BE2C (cell line): ENCODE results near the gene FABP3. TPM values are rescaled to one million over a fixed set of nuclear protein-coding genes. Genes with fewer than 3 reads are reported as not detected.

ENCODE experiments used
- DNase-seq: peaks from one replicate; pipeline ENCODE4 v3.0.0-alpha.2; 2020
- H3K27me3 ChIP-seq: fragments of 250-450 bp; sonication (Bioruptor Pico); 2 replicates; pipeline ENCODE4 v1.5.1; 2020; ENCODE audit warnings: mild to moderate bottlenecking
- H3K36me3 ChIP-seq: fragments of 250-450 bp; sonication (Bioruptor Pico); 2 replicates; pipeline ENCODE4 v1.5.1; 2020; ENCODE audit warnings: mild to moderate bottlenecking
- H3K4me1 ChIP-seq: fragments of 250-450 bp; sonication (Bioruptor Pico); 2 replicates; pipeline ENCODE4 v1.5.1; 2020
- H3K4me3 ChIP-seq: 2 replicates; pipeline ENCODE4 v1.5.1; 2011; ENCODE audit warnings: low read depth, low read length
- H3K9me3 ChIP-seq: fragments of 250-450 bp; sonication (Bioruptor Pico); 2 replicates; pipeline ENCODE4 v1.5.1; 2020
- CTCF ChIP-seq: IDR thresholded peaks from 2 replicates; pipeline ENCODE4 v1.5.1; 2012; ENCODE audit warnings: mild to moderate bottlenecking, low read depth, low read length
- polyA plus RNA-seq: library from polyadenylated mRNA; unstranded; fragments of >200 nt; gene quantifications from one replicate; pipeline ENCODE4 v1.2.1, GENCODE V29; 2012; ENCODE audit warnings: low read depth, missing spikeins; ENCODE audit not compliant: insufficient read length, insufficient read depth

The FABP3 gene
- 9.3 TPM for polyA plus RNA-seq

DNA sequence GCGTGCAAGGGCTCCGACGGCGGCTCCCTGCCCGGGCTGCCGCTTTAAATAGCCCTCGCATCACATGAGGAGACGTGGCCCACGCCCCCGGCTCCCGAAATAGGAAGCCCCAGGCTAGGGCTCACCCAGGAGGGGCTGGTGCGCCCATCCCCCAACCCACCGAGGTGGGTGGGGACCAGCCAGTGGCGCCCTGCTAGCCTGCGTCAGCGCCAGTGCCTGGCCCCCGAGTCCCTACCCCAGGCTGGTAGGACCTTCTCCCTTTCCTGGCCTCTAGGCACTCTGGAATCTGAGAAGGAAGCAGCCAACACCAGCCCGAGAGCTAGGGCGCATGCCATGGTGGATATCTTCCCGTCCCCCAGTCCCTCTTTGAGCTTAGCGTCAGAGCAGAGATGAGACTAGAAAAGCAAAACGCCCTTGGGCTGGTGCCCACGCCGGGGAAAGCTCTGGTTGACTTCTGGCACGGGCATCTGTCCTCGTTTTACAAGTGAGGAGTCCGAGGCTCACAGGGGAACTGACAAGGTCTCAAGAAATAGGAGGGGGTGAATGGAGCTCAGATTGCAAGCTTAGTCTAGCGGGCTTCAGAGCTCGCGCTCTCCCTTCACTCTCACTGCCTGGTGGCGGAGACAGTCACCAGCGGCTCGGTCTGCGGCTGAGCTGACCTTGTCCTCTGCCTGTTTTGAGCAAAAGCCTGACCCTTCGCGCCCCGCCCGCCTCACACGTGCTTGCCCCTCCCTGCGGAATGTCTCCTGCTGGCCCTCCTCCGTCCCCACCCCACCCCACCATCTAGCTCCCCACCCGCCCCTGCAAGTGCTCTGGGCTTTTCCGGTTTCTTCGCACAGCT, at the start of gene FABP3:
TSS of gene FABP3 (minus strand) at position 21 of the 841 bp plus-strand sequence. CDS start 62 bp downstream, outside the sequence.
- Histone ChIP-seq H3K36me3 (no peaks in the 10 kb centered on the region), H3K27me3 (no peaks in the 10 kb centered on the region), H3K9me3 (no peaks in the 10 kb centered on the region), H3K4me1 (no peaks in the 10 kb centered on the region), H3K4me3 (peak within 1 kb of the TSS; percentile 56)
- peak; percentile 30 for DNase-seq
- TF ChIP-seq CTCF = no peak

DNA sequence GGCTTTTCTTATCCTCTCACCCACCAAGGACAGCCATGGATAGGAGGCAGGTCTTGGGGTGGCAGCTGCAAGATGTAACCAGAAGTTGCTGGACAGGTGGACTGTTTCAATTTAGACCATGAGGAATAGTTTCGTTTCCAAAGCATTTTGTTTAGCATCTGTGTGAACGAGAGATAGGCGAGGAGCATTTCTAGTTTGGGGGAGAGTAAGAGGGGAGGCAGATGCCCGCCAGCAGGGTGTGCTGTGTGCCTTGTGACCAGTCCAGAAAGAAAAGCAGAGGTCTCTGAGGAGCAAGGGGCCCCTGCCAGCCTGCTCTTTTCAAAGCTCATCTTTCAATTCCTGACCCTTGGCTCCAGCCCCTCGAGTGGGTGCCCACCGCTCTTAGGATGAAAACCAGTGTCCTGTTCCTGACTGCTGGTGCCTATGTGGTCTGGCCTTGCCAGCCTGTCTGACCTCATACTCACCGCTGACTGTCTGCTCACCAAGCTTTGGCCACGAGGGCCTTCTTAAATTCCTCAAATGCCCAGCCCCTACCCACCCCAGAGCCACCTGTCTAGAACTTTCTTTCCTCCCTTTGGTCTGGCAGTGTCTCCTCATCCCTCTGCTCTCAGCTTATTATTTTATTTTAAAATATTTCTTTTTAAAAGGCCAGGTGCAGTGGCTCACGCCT, 48.6 kb upstream of the FABP3 start:
- TF ChIP-seq CTCF = peak; percentile 56
- Histone ChIP-seq H3K4me3 (no peak overlapping the region), H3K27me3 (no peaks in the 10 kb centered on the region), H3K4me1 (no peaks in the 10 kb centered on the region), H3K9me3 (no peaks in the 10 kb centered on the region), H3K36me3 (no peaks in the 10 kb centered on the region)
- DNase-seq = peak; percentile 32

DNA sequence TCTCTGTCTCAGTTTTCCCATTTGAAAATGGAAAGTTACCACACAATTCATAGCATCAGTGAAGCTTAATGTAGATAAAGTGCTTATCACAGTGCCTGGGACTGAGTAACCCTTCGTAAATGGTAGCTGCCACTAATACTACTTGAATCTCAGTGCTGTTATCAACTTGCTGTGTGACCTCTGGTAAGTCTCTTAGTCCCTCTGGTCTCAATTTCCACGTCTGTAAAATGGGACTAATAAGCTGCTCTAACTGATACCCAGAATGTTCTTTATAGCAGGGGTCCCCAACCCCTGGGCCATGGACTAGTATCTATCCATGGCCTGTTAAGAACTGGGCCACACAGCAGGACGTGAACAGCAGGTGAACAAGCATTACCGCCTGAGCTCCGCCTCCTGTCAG, 47.8 kb upstream of the FABP3 start:
- no peak for DNase-seq
- no peaks in the 10 kb centered on the region for H3K9me3 ChIP-seq
- no peaks in the 10 kb centered on the region for H3K4me1 ChIP-seq
- no peaks in the 10 kb centered on the region for H3K27me3 ChIP-seq
- no peaks in the 10 kb centered on the region for H3K36me3 ChIP-seq
- TF ChIP-seq CTCF = no peak
- H3K4me3 ChIP-seq = no peak overlapping the region

GRCh38 chr1:31418626-31419323, 45.9 kb upstream of the FABP3 start:
- Histone ChIP-seq H3K27me3 (no peaks in the 10 kb centered on the region), H3K9me3 (no peaks in the 10 kb centered on the region), H3K4me1 (no peaks in the 10 kb centered on the region), H3K36me3 (no peaks in the 10 kb centered on the region), H3K4me3 (no peak overlapping the region)
- no peak for TF ChIP-seq CTCF
- no peak for DNase-seq

GRCh38 chr1:31417148-31417547, 44.3 kb upstream of the FABP3 start:
- TF ChIP-seq CTCF = no peak

More at GRCh38 chr1:31417148-31417547, 44.3 kb upstream of the FABP3 start:
- no peaks in the 10 kb centered on the region for H3K9me3 ChIP-seq
- H3K36me3 ChIP-seq = no peaks in the 10 kb centered on the region
- H3K4me1 ChIP-seq = no peaks in the 10 kb centered on the region
- no peak for DNase-seq
- H3K4me3 ChIP-seq = no peak overlapping the region
- H3K27me3 ChIP-seq = peaks cover 6% of the 10 kb centered on the region
